Esophagus squamous epithelium (tissue), 4 donors: ENCODE measurements around the gene SLC51A.

Source experiments
- CTCF ChIP-seq, 6 experiments: fragments of 450-650 bp in 4 of 6; fragments of 200-600 bp in 2 of 6; sonication (generic) in 2 of 6; IDR thresholded peaks; one replicate each; pipeline ENCODE4 v1.5.1; 2016 to 2019; ENCODE audit warnings: antibody characterized with exemption in 6 of 6, mild to moderate bottlenecking in 4 of 6, moderate library complexity in 4 of 6
- POLR2A ChIP-seq, 4 donors: fragments of 450-650 bp; IDR thresholded peaks; one replicate each; pipeline ENCODE4 v1.6.1; 2017; ENCODE audit warnings: antibody characterized with exemption in 4 of 4, mild to moderate bottlenecking in 4 of 4, moderate library complexity in 3 of 4

GRCh38 chr3:196260784-196261183 lies 44.5 kb downstream of the SLC51A start:
- TF ChIP-seq CTCF (IDR thresholded peaks at IDR 0.05) (no peak), POLR2A (IDR thresholded peaks at IDR 0.05) (no peak)
